Astrocyte of the cerebellum (primary cell): ENCODE measurements around the gene OR6V1.

Experiments used
- DNase-seq: peaks from one replicate; pipeline ENCODE4 v3.0.0-alpha.2; 2011; ENCODE audit warnings: low read depth
- H3K4me3 ChIP-seq: 2 replicates; pipeline ENCODE4 v1.5.1; 2011; ENCODE audit warnings: mild to moderate bottlenecking, low read depth, low read length, moderate library complexity
- CTCF ChIP-seq: IDR thresholded peaks from 2 replicates; pipeline ENCODE4 v1.5.1; 2012; ENCODE audit warnings: low read length, low read depth, moderate library complexity, mild to moderate bottlenecking; ENCODE audit errors: missing control alignments
- in situ Hi-C: cut with HindIII; loops from 2 replicates; pipeline ENCODE4 v1.10.0; 2017; ENCODE audit warnings: low sequenced_read_pairs

OR6V1 gene

GRCh38 chr7:143052041-143052440 lies at the start of gene OR6V1:
TSS of gene OR6V1 (plus strand) at chr7:143052341. CDS start at chr7:143052341, 0 bp downstream.
- no peak for TF ChIP-seq CTCF
- in situ Hi-C loops = no loop called here
- no peak within 1 kb of the TSS for H3K4me3 ChIP-seq
- no peak for DNase-seq

- no peak for TF ChIP-seq CTCF
- in situ Hi-C loops = no loop called here
- DNase-seq = no peak
- no peak overlapping the region for H3K4me3 ChIP-seq
Observed at GRCh38 chr7:143002898-143003297, 49.2 kb upstream of the OR6V1 start.

- in situ Hi-C loops = no loop called here
- peak; percentile 18 for DNase-seq
- H3K4me3 ChIP-seq = no peak overlapping the region
- peak; percentile 75 for TF ChIP-seq CTCF
Observed at GRCh38 chr7:143003393-143004051, 48.6 kb upstream of the OR6V1 start.

GRCh38 chr7:143005632-143006260 lies 46.4 kb upstream of the OR6V1 start:
- no peak for DNase-seq
- H3K4me3 ChIP-seq = no peak overlapping the region
- in situ Hi-C loops = no loop called here
- no peak for TF ChIP-seq CTCF

GRCh38 chr7:143008007-143008901 lies 43.9 kb upstream of the OR6V1 start:
- in situ Hi-C loops = no loop called here
- peak; percentile 97 for TF ChIP-seq CTCF
- H3K4me3 ChIP-seq = no peak overlapping the region
- DNase-seq = peak; percentile 35

- in situ Hi-C loops = loop anchor here (5.0 kb wide), 1 partner anchor 205 kb away; no protein-coding TSS in a partner anchor
- no peak for DNase-seq
- TF ChIP-seq CTCF = no peak
- no peak overlapping the region for H3K4me3 ChIP-seq
Observed at GRCh38 chr7:143012001-143012400, 40.1 kb upstream of the OR6V1 start.
